BLaER1 treated with 17β-estradiol and CSF1 and Interleukin-3, amounts not matched to agents 10 nM and 100 nM (cell line): ENCODE data around the gene HSF5.

ENCODE experiments used
- H3K27ac ChIP-seq, 11 experiments: shearing (Covaris generic); formaldehyde crosslinking; 2 replicates each; pipeline ENCODE4 v1.8.1; 2022
- H3K27me3 ChIP-seq, 11 experiments: shearing (Covaris generic); formaldehyde crosslinking; 2 replicates each; pipeline ENCODE4 v1.8.1; 2022
- H3K36me3 ChIP-seq, 11 experiments: shearing (Covaris generic); formaldehyde crosslinking; 2 replicates each; pipeline ENCODE4 v1.8.1; 2022
- H3K4me1 ChIP-seq, 10 experiments: shearing (Covaris generic); formaldehyde crosslinking; 2 replicates each; pipeline ENCODE4 v1.8.1; 2022
- H3K4me2 ChIP-seq, 11 experiments: shearing (Covaris generic); formaldehyde crosslinking; 2 replicates each; pipeline ENCODE4 v1.8.1; 2022
- H3K4me3 ChIP-seq, 10 experiments: shearing (Covaris generic); formaldehyde crosslinking; 2 replicates each; pipeline ENCODE4 v1.8.1; 2022
- H3K9ac ChIP-seq, 11 experiments: shearing (Covaris generic); formaldehyde crosslinking; 2 replicates each; pipeline ENCODE4 v1.8.1; 2022
- H3K9me3 ChIP-seq, 11 experiments: shearing (Covaris generic); formaldehyde crosslinking; replicated peaks in 1 of 11; 2 replicates each; pipeline ENCODE4 v1.8.1; 2022
- H4K20me1 ChIP-seq, 11 experiments: shearing (Covaris generic); formaldehyde crosslinking; 2 replicates each; pipeline ENCODE4 v1.8.1; 2022
- Cebpa-rat ChIP-seq, 11 experiments: shearing (Covaris generic); IDR thresholded peaks; 2 replicates each; pipeline ENCODE4 v1.8.1; 2022

The HSF5 gene

DNA sequence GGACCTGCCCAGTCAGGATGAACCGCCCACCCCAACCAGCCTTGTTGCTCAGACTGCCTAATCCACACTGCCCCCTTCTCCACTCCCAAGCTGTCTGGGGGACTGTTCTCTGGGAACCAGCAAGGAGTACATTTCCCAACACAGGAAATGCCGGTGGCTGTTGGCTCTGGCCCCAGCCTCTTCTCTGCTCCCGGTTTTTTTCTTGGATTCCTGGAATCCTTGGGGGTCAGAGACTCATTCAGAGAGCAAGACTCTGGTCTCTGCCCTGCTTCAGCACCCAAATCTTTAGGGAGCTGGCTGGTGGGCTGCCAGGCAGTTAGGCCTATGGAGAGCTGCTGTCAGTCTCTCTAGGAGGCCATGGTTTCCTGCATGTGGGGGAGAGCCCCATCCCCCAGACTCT is 37.0 kb upstream of the HSF5 start:
- H3K36me3 ChIP-seq, result no peaks in the 10 kb centered on the region
- H3K4me2 ChIP-seq, result peak overlapping the region in 2 of 11 experiments; percentile 8 to 14; a peak in 1 of 22 replicates
- H3K9me3 ChIP-seq, result no peaks in the 10 kb centered on the region
- peaks cover 0 to 1% (median 0%) of the 10 kb centered on the region in 11 experiments; a peak in 1 of 22 replicates for H4K20me1 ChIP-seq
- TF ChIP-seq Cebpa-rat (IDR thresholded peaks at IDR 0.05), result no peak
- peaks cover 2 to 14% (median 7%) of the 10 kb centered on the region in 11 experiments; a peak in 20 of 22 replicates for H3K27me3 ChIP-seq
- H3K9ac ChIP-seq, result 0 out of 22 replicates have a peak overlapping the region, but pooled peaks of 1 of the 11 experiments have one; percentile 4
- H3K4me1 ChIP-seq, result peaks cover 5 to 31% (median 24%) of the 10 kb centered on the region in 10 experiments
- H3K27ac ChIP-seq, result no peak overlapping the region
- no peak overlapping the region for H3K4me3 ChIP-seq

DNA sequence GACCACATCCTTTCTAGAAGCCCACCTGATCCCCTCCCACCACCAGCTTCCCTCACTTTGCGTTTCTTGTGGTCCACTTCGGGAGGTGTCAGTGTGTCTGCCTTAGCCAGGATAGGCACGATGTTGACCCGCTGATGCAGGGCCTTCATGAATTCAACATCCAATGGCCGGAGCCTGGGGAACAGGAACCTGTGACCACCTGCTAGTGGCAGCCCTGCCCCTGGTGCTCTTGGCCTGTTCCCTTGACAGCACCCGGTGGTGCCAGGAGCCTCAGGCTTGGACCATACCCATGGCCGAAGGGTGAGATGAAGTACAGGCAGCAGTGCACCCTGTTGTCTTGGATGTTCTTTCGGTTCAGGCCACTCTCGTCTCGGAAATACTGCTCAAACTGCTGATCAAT is 33.5 kb upstream of the HSF5 start:
- TF ChIP-seq Cebpa-rat (IDR thresholded peaks at IDR 0.05), result no peak

DNA sequence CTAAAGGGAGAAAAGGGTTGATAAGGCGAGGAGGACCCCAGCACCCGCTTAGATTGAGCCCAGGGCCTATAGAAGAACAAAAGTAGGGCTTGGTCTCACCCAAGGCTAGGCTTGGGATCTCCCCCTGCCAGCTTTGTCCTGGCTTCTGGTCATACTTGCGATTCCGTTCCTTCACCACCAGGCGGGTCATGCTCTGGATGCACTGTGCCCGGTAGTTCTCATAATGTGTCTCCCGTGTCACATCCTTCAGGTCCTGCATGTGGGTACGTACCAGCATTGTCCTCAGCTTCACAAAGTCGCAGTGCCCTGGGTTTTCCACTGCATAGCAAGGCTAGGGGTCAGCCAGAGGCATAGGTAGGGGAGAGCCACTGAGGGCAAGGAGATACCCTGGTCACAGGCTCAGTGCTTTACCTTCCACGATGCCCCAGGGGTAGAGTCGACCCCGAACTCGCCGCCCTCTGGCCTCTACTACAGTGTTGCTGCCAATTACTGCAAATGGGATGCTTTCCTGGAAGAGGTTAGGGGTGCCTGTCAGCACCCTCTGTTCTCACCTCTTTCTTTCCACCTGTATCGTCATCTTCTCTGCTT is 32.7 kb upstream of the HSF5 start:
- peak overlapping the region; percentile 83 to 99 (median 92); a peak in 16 of 22 replicates for H3K4me2 ChIP-seq

More for the DNA sequence above, 33.5 kb upstream of the HSF5 start:
- Histone ChIP-seq H3K4me3 (no peak overlapping the region), H3K9me3 (no peaks in the 10 kb centered on the region), H3K27me3 (no peaks in the 10 kb centered on the region), H3K36me3 (no peaks in the 10 kb centered on the region), H3K27ac (no peak overlapping the region), H3K9ac (no peak overlapping the region), H4K20me1 (no peaks in the 10 kb centered on the region), H3K4me2 (no peak overlapping the region), H3K4me1 (peaks cover 23 to 37% (median 28%) of the 10 kb centered on the region in 10 experiments)

DNA sequence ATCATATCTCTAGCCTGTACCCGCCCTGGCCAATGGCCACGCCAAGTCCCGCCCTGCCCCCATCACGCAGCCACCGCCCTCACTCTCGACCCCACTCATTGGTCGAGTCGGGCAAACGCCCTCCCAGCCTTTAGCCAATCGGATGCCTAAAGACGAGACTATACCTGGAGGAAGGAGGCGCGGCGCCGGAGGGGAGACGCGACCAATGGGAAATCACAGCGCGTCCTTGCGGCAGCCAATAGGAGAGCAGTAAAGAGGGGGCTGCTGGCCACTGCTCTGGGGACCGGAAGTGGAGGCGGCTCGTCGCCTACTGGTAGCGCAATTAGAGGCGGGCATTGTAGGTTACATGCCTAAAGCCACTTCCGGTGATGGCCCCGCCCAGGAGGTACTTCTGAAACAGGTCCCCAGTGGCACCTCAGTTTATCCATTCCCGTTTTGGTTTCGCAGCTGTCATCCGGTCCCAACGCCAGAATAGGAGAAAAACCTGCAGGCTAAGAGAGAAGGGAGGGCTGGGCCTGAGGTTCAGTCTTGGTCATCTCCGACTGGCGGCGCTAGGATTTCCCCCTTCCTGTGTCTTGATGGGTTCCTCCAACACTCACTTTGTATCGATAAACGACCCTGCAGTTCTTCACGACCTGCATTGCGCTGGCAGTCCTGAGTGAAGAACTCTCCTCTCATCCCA is 29.9 kb upstream of the HSF5 start:
- Histone ChIP-seq H3K4me3 (peak overlapping the region; percentile 67 to 80 (median 74)), H3K4me2 (peak overlapping the region; percentile 83 to 99 (median 92)), H3K9ac (peak overlapping the region; percentile 85 to 95 (median 88)), H3K9me3 (no peaks in the 10 kb centered on the region), H3K4me1 (peaks cover 46 to 59% (median 54%) of the 10 kb centered on the region in 10 experiments), H3K27ac (peak overlapping the region; percentile 79 to 97 (median 91); a peak in 21 of 22 replicates), H4K20me1 (peaks cover 0 to 10% (median 7%) of the 10 kb centered on the region in 11 experiments; a peak in 9 of 22 replicates), H3K27me3 (no peaks in the 10 kb centered on the region), H3K36me3 (no peaks in the 10 kb centered on the region)
- TF ChIP-seq Cebpa-rat (IDR thresholded peaks at IDR 0.05), result peak in 3 of 11 experiments; percentile 12 to 76 (median 21); a peak in 2 of 22 replicates

More for the DNA sequence above, 32.7 kb upstream of the HSF5 start:
- no peaks in the 10 kb centered on the region for H3K27me3 ChIP-seq
- H3K27ac ChIP-seq, result peak overlapping the region in 1 of 11 experiments; percentile 94; a peak in 3 of 22 replicates
- H3K4me1 ChIP-seq, result peaks cover 23 to 41% (median 35%) of the 10 kb centered on the region in 10 experiments
- H3K36me3 ChIP-seq, result no peaks in the 10 kb centered on the region
- TF ChIP-seq Cebpa-rat (IDR thresholded peaks at IDR 0.05), result no peak
- H4K20me1 ChIP-seq, result no peaks in the 10 kb centered on the region
- H3K9ac ChIP-seq, result no peak overlapping the region
- H3K9me3 ChIP-seq, result no peaks in the 10 kb centered on the region
- no peak overlapping the region for H3K4me3 ChIP-seq

DNA sequence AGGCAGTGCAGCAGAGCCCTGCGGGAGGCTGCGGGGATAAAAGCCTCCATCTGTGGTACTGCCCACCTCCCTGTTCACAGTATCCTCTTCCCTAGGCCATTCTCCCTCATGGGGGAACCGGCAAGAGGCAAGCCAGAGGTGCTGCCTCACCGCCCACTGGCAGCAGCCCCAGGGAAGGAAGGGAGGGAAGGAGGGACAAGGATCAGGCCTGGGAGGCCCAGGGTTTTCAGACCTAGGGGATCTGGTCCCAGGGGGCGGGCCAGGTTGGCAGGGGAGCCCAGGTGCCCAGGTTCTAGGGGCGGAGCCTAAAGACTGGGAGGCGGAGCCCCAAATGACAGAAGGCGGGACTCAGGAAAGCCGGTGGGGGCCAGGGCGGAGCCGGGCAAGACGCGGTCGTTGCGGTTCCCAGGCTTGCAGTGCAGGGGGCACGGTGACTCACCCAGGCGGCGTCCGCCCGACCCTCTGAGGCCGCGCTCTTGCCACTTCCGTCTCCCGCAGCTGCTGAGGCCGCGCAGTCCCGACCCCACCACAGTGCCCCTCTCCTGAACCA is 29.2 kb upstream of the HSF5 start:
- Histone ChIP-seq H3K4me1 (peaks cover 52 to 65% (median 60%) of the 10 kb centered on the region in 10 experiments), H3K9me3 (no peaks in the 10 kb centered on the region), H4K20me1 (peaks cover 0 to 17% (median 12%) of the 10 kb centered on the region in 11 experiments; a peak in 12 of 22 replicates), H3K4me3 (peak overlapping the region; percentile 58 to 80 (median 70)), H3K4me2 (peak overlapping the region; percentile 75 to 99 (median 96)), H3K27me3 (no peaks in the 10 kb centered on the region), H3K27ac (peak overlapping the region; percentile 73 to 97 (median 86)), H3K36me3 (peaks cover 2 to 5% (median 4%) of the 10 kb centered on the region in 11 experiments), H3K9ac (peak overlapping the region; percentile 65 to 95 (median 85))
- no peak for TF ChIP-seq Cebpa-rat (IDR thresholded peaks at IDR 0.05)

DNA sequence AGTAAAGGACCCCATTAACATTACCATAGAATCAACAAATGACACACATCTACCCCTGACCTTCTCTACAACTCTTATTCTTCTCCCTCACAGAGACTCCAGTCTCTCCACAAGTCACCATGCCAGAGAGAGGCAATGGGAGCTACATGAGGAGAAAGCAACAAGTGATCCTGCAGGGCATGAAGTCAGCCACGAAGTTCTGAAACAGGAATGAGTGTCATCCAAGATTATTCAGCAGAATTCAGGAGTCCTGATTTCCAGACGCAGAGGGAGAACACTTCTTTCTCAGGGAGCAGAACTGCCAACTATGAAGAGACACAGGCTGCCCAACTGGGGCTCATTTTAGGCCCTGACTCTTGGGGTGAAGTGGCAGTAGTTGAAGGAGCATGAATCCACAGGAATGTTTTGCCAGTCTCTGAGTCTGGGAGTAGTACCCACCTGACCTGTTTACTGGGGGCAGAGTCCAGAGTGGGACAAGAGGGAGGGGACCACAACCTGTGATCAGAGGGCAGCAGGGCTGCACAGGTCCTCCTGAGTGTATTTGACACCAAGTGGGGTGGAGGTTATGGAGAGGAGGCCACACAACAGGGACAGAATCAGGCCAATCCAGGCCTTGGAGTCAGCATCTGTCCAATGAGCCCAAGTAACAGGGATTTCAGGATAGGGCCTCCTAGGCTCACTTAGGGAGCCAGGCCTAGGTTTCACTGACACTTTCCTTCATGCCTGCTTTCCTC is 28.6 kb upstream of the HSF5 start:
- TF ChIP-seq Cebpa-rat (IDR thresholded peaks at IDR 0.05), result no peak
- Histone ChIP-seq H3K27ac (peak overlapping the region; percentile 73 to 97 (median 86)), H3K4me1 (peaks cover 52 to 68% (median 65%) of the 10 kb centered on the region in 10 experiments)

DNA sequence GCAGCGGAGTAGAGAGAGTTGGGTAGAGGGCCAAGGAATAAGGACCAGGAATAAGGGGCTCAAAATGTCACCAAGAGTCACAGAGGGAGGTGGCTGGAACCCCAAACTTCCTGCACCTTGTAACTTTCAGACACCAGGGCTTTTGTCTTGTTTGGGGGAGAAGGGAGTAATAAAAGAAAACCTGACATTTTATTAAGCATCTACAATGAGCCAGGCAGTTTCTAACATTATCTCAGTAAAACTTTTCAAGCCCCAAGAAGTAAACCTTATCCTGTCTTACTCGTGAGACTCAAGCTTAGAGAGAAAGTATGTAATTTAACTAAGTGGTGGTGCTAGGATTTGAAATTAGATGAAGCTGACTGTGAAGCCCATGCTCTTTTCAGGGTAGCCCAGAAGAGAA is 27.1 kb upstream of the HSF5 start:
- H3K4me3 ChIP-seq, result peak overlapping the region in 2 of 10 experiments; percentile 74 to 95; a peak in 2 of 20 replicates
- H3K9me3 ChIP-seq, result no peaks in the 10 kb centered on the region
- H3K9ac ChIP-seq, result peak overlapping the region in 9 of 11 experiments; percentile 77 to 95 (median 91); a peak in 13 of 22 replicates
- H3K27me3 ChIP-seq, result no peaks in the 10 kb centered on the region
- H3K27ac ChIP-seq, result peak overlapping the region in 7 of 11 experiments; percentile 84 to 97 (median 91); a peak in 10 of 22 replicates
- H3K4me2 ChIP-seq, result peak overlapping the region; percentile 91 to 99 (median 96)
- peaks cover 23 to 27% (median 26%) of the 10 kb centered on the region in 11 experiments for H3K36me3 ChIP-seq
- H4K20me1 ChIP-seq, result peaks cover 0 to 20% (median 14%) of the 10 kb centered on the region in 11 experiments; a peak in 12 of 22 replicates
- TF ChIP-seq Cebpa-rat (IDR thresholded peaks at IDR 0.05), result no peak
- H3K4me1 ChIP-seq, result peaks cover 47 to 74% (median 60%) of the 10 kb centered on the region in 10 experiments

More for the DNA sequence above, 28.6 kb upstream of the HSF5 start:
- Histone ChIP-seq H3K4me3 (peak overlapping the region; percentile 58 to 80 (median 70)), H4K20me1 (peaks cover 0 to 19% (median 14%) of the 10 kb centered on the region in 11 experiments; a peak in 12 of 22 replicates), H3K36me3 (peaks cover 8 to 11% (median 11%) of the 10 kb centered on the region in 11 experiments), H3K9me3 (no peaks in the 10 kb centered on the region), H3K4me2 (peak overlapping the region; percentile 75 to 99 (median 96)), H3K9ac (peak overlapping the region; percentile 65 to 95 (median 85)), H3K27me3 (no peaks in the 10 kb centered on the region)

DNA sequence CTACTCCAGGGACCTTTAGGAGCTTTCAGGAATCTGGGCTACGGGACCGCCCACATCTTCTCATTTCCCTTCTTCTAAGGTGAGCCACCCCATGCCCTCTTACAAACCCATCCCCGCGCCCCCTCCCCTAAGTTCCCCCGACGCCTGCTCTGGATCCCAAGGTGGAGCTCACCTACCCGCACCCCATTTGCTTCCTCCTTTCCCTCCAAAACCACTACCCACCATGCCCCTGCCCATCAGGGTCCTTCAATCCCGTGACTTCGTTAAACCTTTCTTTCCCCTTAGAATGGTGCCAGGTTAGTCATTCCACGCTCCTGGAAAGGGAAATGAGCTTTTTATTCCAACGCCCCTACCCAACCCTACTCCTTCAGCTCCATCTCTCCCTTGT is 26.6 kb upstream of the HSF5 start:
- Histone ChIP-seq H3K4me2 (peak overlapping the region; percentile 91 to 99 (median 96)), H3K4me1 (peaks cover 42 to 74% (median 55%) of the 10 kb centered on the region in 10 experiments), H3K36me3 (peaks cover 28 to 32% (median 31%) of the 10 kb centered on the region in 11 experiments), H4K20me1 (peaks cover 0 to 20% (median 14%) of the 10 kb centered on the region in 11 experiments; a peak in 12 of 22 replicates), H3K9ac (peak overlapping the region; percentile 79 to 95 (median 91); a peak in 21 of 22 replicates), H3K27me3 (no peaks in the 10 kb centered on the region), H3K9me3 (no peaks in the 10 kb centered on the region), H3K4me3 (peak overlapping the region; percentile 74 to 97 (median 92)), H3K27ac (peak overlapping the region in 9 of 11 experiments; percentile 73 to 94 (median 90); a peak in 17 of 22 replicates)
- no peak for TF ChIP-seq Cebpa-rat (IDR thresholded peaks at IDR 0.05)
